ENCODE data around the gene MAD1L1. TPM values are rescaled to one million over a fixed set of nuclear protein-coding genes. Genes with fewer than 3 reads are reported as not detected.

MAD1L1 gene
- total and polyA plus RNA-seq, 2 of the 13 experiments (the other 11 are each of a cell fraction or from before 2014, with no cell fraction given) = 17.4 to 64.7 TPM

DNA sequence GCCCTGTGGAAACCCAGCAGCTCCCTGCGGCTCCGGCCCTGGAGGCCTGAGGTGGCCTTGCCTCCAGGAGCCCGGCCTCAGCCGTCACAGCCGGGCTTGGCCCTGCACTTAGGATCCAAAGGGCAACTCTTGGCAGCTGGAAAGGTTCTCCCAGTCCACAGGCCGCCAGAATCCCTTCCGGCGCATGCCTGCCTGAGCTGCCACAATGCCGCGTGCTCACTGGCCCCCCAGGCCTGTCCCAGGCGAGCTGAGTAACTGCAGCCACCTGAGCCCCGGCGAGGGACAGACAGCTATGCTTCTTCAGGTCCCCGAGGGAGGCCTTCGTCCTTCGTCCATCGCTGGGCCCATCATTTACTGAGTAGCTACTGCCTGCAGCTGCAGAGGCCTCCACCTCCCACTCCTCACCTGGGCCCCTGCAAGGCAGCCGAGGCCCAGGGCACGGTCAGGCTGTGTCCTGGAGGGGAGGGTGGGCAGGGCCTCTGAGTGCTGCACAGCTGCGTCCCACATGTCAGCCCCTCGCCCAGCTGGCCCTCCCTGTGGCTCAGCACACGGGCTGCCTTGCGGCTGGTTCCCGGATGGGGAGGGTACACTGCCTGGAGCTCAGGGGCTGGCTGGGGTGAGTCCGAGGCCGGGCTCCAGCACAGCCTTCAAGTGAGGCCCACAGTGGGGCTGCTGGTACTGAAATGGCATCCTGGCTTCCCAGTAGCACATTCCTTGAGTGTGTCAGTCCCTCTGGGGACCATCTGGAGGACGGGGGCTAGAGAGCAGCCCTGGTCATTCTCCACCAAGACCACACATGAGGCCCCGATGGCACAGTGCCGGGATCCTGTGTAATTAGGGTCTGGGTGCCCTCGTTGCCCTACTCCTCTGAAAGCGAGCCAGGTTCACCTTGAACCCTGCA lies 390.2 kb downstream of the MAD1L1 start (continued):
- TF ChIP-seq, protein P1, sequence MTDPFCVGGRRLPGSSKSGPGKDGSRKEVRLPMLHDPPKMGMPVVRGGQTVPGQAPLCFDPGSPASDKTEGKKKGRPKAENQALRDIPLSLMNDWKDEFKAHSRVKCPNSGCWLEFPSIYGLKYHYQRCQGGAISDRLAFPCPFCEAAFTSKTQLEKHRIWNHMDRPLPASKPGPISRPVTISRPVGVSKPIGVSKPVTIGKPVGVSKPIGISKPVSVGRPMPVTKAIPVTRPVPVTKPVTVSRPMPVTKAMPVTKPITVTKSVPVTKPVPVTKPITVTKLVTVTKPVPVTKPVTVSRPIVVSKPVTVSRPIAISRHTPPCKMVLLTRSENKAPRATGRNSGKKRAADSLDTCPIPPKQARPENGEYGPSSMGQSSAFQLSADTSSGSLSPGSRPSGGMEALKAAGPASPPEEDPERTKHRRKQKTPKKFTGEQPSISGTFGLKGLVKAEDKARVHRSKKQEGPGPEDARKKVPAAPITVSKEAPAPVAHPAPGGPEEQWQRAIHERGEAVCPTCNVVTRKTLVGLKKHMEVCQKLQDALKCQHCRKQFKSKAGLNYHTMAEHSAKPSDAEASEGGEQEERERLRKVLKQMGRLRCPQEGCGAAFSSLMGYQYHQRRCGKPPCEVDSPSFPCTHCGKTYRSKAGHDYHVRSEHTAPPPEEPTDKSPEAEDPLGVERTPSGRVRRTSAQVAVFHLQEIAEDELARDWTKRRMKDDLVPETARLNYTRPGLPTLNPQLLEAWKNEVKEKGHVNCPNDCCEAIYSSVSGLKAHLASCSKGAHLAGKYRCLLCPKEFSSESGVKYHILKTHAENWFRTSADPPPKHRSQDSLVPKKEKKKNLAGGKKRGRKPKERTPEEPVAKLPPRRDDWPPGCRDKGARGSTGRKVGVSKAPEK (CRISPR knock-in tag; IDR thresholded peaks at IDR 0.05; ENCODE audit: borderline replicate concordance) = no peak
- no peak for TF ChIP-seq PLRG1 (conservative IDR thresholded peaks at IDR 0.05)
- TF ChIP-seq, protein P2, sequence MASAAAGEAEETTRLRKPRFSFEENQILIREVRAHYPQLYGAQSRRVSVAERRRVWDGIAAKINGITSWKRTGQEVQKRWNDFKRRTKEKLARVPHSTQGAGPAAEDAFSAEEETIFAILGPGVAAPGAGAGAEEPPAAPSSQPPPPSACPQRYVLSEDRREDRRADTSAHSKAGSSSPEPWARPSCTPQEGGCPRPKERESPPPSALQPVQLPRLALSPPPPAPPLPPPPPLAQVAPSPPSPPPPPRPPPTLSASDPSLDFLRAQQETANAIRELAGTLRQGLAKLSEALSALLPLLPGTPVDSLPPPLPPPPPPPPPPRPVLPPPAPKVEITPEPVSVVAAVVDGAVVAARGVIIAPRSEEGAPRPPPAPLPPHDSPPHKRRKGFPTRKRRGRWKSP (CRISPR knock-in tag; IDR thresholded peaks at IDR 0.05) = no peak
- no peak for TF ChIP-seq MTF1 (CRISPR knock-in tag; IDR thresholded peaks at IDR 0.05)
- TF ChIP-seq NR2F2 (IDR thresholded peaks at IDR 0.05; ENCODE audit: borderline replicate concordance, low read depth) = no peak
- no peak for TF ChIP-seq FLYWCH1 (CRISPR knock-in tag; IDR thresholded peaks at IDR 0.05)
- no peak for TF ChIP-seq NR2F6 (IDR thresholded peaks at IDR 0.05)
- TF ChIP-seq NR2F6 (CRISPR knock-in tag; IDR thresholded peaks at IDR 0.05) = 0 out of 2 replicates have a peak, but pooled peaks have one; percentile 35
- TF ChIP-seq, protein P3, sequence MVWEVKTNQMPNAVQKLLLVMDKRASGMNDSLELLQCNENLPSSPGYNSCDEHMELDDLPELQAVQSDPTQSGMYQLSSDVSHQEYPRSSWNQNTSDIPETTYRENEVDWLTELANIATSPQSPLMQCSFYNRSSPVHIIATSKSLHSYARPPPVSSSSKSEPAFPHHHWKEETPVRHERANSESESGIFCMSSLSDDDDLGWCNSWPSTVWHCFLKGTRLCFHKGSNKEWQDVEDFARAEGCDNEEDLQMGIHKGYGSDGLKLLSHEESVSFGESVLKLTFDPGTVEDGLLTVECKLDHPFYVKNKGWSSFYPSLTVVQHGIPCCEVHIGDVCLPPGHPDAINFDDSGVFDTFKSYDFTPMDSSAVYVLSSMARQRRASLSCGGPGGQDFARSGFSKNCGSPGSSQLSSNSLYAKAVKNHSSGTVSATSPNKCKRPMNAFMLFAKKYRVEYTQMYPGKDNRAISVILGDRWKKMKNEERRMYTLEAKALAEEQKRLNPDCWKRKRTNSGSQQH (CRISPR knock-in tag; IDR thresholded peaks at IDR 0.05; ENCODE audit: low read depth) = no peak
- TF ChIP-seq IRF2 (CRISPR knock-in tag; IDR thresholded peaks at IDR 0.05) = no peak
- TF ChIP-seq SRF (IDR thresholded peaks at IDR 0.05; ENCODE audit: low read depth, low read length) = no peak
- no peak for TF ChIP-seq SUZ12 (IDR thresholded peaks at IDR 0.05; ENCODE audit: low read depth, low read length)
- no peak for TF ChIP-seq ZNF816 (CRISPR knock-in tag; IDR thresholded peaks at IDR 0.05; ENCODE audit: borderline replicate concordance)
- peak; percentile 40 for TF ChIP-seq RARA (CRISPR knock-in tag; IDR thresholded peaks at IDR 0.05)
- TF ChIP-seq ZNF12 (CRISPR knock-in tag; IDR thresholded peaks at IDR 0.05) = no peak
- TF ChIP-seq, protein P4, sequence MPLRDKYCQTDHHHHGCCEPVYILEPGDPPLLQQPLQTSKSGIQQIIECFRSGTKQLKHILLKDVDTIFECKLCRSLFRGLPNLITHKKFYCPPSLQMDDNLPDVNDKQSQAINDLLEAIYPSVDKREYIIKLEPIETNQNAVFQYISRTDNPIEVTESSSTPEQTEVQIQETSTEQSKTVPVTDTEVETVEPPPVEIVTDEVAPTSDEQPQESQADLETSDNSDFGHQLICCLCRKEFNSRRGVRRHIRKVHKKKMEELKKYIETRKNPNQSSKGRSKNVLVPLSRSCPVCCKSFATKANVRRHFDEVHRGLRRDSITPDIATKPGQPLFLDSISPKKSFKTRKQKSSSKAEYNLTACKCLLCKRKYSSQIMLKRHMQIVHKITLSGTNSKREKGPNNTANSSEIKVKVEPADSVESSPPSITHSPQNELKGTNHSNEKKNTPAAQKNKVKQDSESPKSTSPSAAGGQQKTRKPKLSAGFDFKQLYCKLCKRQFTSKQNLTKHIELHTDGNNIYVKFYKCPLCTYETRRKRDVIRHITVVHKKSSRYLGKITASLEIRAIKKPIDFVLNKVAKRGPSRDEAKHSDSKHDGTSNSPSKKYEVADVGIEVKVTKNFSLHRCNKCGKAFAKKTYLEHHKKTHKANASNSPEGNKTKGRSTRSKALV (CRISPR knock-in tag; IDR thresholded peaks at IDR 0.05) = no peak
- TF ChIP-seq ZNF564 (CRISPR knock-in tag; IDR thresholded peaks at IDR 0.05) = no peak
- TF ChIP-seq, protein P5, sequence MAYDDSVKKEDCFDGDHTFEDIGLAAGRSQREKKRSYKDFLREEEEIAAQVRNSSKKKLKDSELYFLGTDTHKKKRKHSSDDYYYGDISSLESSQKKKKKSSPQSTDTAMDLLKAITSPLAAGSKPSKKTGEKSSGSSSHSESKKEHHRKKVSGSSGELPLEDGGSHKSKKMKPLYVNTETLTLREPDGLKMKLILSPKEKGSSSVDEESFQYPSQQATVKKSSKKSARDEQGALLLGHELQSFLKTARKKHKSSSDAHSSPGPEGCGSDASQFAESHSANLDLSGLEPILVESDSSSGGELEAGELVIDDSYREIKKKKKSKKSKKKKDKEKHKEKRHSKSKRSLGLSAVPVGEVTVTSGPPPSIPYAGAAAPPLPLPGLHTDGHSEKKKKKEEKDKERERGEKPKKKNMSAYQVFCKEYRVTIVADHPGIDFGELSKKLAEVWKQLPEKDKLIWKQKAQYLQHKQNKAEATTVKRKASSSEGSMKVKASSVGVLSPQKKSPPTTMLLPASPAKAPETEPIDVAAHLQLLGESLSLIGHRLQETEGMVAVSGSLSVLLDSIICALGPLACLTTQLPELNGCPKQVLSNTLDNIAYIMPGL (CRISPR knock-in tag; IDR thresholded peaks at IDR 0.05; ENCODE audit: borderline replicate concordance in 1 of 2, low read depth in 1 of 2) = peak in 1 of 2 experiments; percentile 39; a peak in 1 of 4 replicates

All from HepG2 (cell line).